NOMO-1 treated with dmso at 0.1 percent for 144 hours (cell line): ENCODE measurements around the gene KBTBD7.

Experiments used
- DNase-seq: peaks from one replicate; lab custom pipeline; 2025; ENCODE audit not compliant: unreplicated experiment; lab: John Stamatoyannopoulos, UW

KBTBD7 gene

GRCh38 chr13:41193919-41194824, at the start of gene KBTBD7:
TSS of gene KBTBD7 (minus strand) at chr13:41194569. CDS start at chr13:41194257, 312 bp downstream.
- DNase-seq = peak; percentile 93

GRCh38 chr13:41241626-41242025, 47.3 kb upstream of the KBTBD7 start:
- DNase-seq = no peak

GRCh38 chr13:41236369-41236768, 42.0 kb upstream of the KBTBD7 start:
- DNase-seq = no peak

GRCh38 chr13:41232578-41233480, 38.5 kb upstream of the KBTBD7 start:
- DNase-seq = peak; percentile 11

- DNase-seq = no peak
Observed at GRCh38 chr13:41231786-41232185, 37.4 kb upstream of the KBTBD7 start.

GRCh38 chr13:41231025-41231677, 36.8 kb upstream of the KBTBD7 start:
- no peak for DNase-seq

GRCh38 chr13:41229356-41229755, 35.0 kb upstream of the KBTBD7 start:
- DNase-seq = no peak

- DNase-seq = no peak
Observed at GRCh38 chr13:41224113-41225110, 30.0 kb upstream of the KBTBD7 start.

GRCh38 chr13:41222259-41222852, 28.0 kb upstream of the KBTBD7 start:
- DNase-seq = peak; percentile 17

- DNase-seq = no peak
Observed at GRCh38 chr13:41220401-41220800, 26.0 kb upstream of the KBTBD7 start.

GRCh38 chr13:41216160-41216559, 21.8 kb upstream of the KBTBD7 start:
- no peak for DNase-seq

GRCh38 chr13:41213919-41214318, 19.6 kb upstream of the KBTBD7 start:
- DNase-seq = no peak

- DNase-seq = no peak
Observed at GRCh38 chr13:41213316-41213715, 18.9 kb upstream of the KBTBD7 start.

GRCh38 chr13:41212881-41213280, 18.5 kb upstream of the KBTBD7 start:
- no peak for DNase-seq

GRCh38 chr13:41211062-41211461, 16.7 kb upstream of the KBTBD7 start:
- no peak for DNase-seq

- no peak for DNase-seq
Observed at GRCh38 chr13:41206467-41206866, 12.1 kb upstream of the KBTBD7 start.

- no peak for DNase-seq
Observed at GRCh38 chr13:41203810-41204209, 9.4 kb upstream of the KBTBD7 start.

GRCh38 chr13:41200126-41200525, 5.8 kb upstream of the KBTBD7 start:
- DNase-seq = no peak

GRCh38 chr13:41199526-41199925, 5.2 kb upstream of the KBTBD7 start:
- DNase-seq = peak; percentile 58

- no peak for DNase-seq
Observed at GRCh38 chr13:41199079-41199478, 4.7 kb upstream of the KBTBD7 start.
